ENCODE results near the gene TRMU. TPM values are rescaled to one million over a fixed set of nuclear protein-coding genes. Genes with fewer than 3 reads are reported as not detected.

The TRMU gene
- total RNA-seq, 1 experiment from 2014 or later: 73.9 TPM

- Mint-ChIP-seq H3K4me3 (ENCODE audit: unreplicated experiment) (peak overlapping the region; percentile 84), H3K9me3 (ENCODE audit: unreplicated experiment) (no peaks in the 10 kb centered on the region), H3K27me3 (ENCODE audit: insufficient read depth, unreplicated experiment) (no peaks in the 10 kb centered on the region), H3K4me1 (ENCODE audit: low read depth, unreplicated experiment) (peaks cover 24% of the 10 kb centered on the region), H3K36me3 (ENCODE audit: insufficient read depth, unreplicated experiment) (peaks cover 55% of the 10 kb centered on the region), H3K27ac (ENCODE audit: unreplicated experiment) (no peak overlapping the region)
- no peaks in the 10 kb centered on the region; the same call in none of the 2 replicates for H3K36me3 ChIP-seq (ENCODE audit: control insufficient read depth, insufficient read depth, low read length)
- no peak overlapping the region for H3K4me3 ChIP-seq (ENCODE audit: low read depth, low read length)
- no peak for TF ChIP-seq CTCF (IDR thresholded peaks at IDR 0.05; ENCODE audit: insufficient read depth in 1 of 2, low read depth in 1 of 2, low read length in 1 of 2, severe bottlenecking in 1 of 2, unreplicated experiment in 1 of 2)
- no peaks in the 10 kb centered on the region for H3K9me3 ChIP-seq
- ChIA-PET CTCF (interaction anchor here (2.4 kb wide), 1 partner anchor 173 kb away, joined by 10 read pairs; no protein-coding TSS in a partner anchor), POLR2A (no interaction called here)
- peaks cover 8% of the 10 kb centered on the region; the same call in 1 of the 2 replicates for H3K4me1 ChIP-seq
- intact Hi-C loops (cut with micrococcal nuclease; ENCODE audit: unreplicated experiment): no loop called here
- H3K27me3 ChIP-seq (replicated peaks; ENCODE audit: control insufficient read depth, insufficient read depth, low read length): no peaks in the 10 kb centered on the region
- DNase-seq: no peak
- BruUV-seq (replicated peaks): no TSS peak
Observed at GRCh38 chr22:46294784-46295183, 40.7 kb upstream of the TRMU start.

DNA sequence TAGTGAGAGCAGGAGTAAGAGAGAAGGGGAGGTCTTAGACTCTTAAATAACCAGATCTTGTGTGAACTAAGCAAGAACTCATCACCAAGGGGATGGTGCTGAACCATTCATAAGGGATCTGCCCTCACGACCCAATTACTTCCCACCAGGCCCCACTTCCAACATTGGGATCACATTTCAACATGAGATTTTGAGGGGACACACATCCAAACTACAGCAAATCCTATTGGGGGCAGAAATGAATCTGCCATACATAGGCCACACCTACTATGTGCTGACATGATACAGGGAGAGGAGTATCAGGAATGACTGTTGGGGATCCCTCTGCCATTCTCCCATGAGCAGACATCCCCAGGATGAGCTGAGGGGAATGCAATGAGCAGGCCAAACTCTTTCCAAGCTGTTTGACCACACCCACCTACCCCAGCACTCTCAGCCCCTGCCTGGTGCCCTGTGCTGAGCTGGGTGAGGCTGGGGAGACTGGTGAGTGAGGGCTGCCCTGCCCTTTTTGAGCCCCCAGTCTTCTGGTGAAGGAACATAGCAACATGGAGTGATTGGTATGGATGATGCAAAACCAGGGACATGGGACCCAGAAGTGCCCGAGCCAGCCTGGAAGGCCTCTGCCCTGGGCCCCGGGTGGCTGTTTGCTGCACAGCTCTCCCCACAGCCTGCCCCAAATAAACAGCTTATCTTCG lies 40.1 kb upstream of the TRMU start:
- Histone ChIP-seq H3K36me3 (ENCODE audit: control insufficient read depth, insufficient read depth, low read length) (no peaks in the 10 kb centered on the region; the same call in 1 of the 2 replicates), H3K4me3 (ENCODE audit: low read depth, low read length) (peak overlapping the region; percentile 51), H3K4me1 (peaks cover 8% of the 10 kb centered on the region; the same call in 1 of the 2 replicates), H3K27me3 (replicated peaks; ENCODE audit: control insufficient read depth, insufficient read depth, low read length) (no peaks in the 10 kb centered on the region), H3K9me3 (no peaks in the 10 kb centered on the region)
- peaks cover 26% of the 10 kb centered on the region for H3K4me1 Mint-ChIP-seq (ENCODE audit: low read depth, unreplicated experiment)
- DNase-seq: no peak
- intact Hi-C loops (cut with micrococcal nuclease; ENCODE audit: unreplicated experiment): no loop called here
- ChIA-PET CTCF (interaction anchor here (0.6 to 2.4 kb wide), 3 partner anchors 49 to 189 kb away, joined by 3 to 10 read pairs (median 3); no protein-coding TSS in a partner anchor), POLR2A (interaction anchor here (0.6 to 1.2 kb wide), 2 partner anchors 28 to 171 kb away, joined by 3 to 5 read pairs; partner anchors contain the start of gene TTC38)
- peak overlapping the region; percentile 87 for H3K27ac Mint-ChIP-seq (ENCODE audit: unreplicated experiment)
- peaks cover 60% of the 10 kb centered on the region for H3K36me3 Mint-ChIP-seq (ENCODE audit: insufficient read depth, unreplicated experiment)
- H3K4me3 Mint-ChIP-seq (ENCODE audit: unreplicated experiment): peak overlapping the region; percentile 84
- BruUV-seq (replicated peaks): no TSS peak
- no peak for TF ChIP-seq CTCF (IDR thresholded peaks at IDR 0.05; ENCODE audit: insufficient read depth in 1 of 2, low read depth in 1 of 2, low read length in 1 of 2, severe bottlenecking in 1 of 2, unreplicated experiment in 1 of 2)
- no peaks in the 10 kb centered on the region for H3K9me3 Mint-ChIP-seq (ENCODE audit: unreplicated experiment)
- no peaks in the 10 kb centered on the region for H3K27me3 Mint-ChIP-seq (ENCODE audit: insufficient read depth, unreplicated experiment)

GRCh38 chr22:46296257-46297150 lies 39.0 kb upstream of the TRMU start, which contains the start of gene GTSE1:
GTSE1 (plus strand) TSS chr22:46296870; CDS start chr22:46297401, 531 bp downstream.
- H3K27me3 Mint-ChIP-seq (ENCODE audit: insufficient read depth, unreplicated experiment): no peaks in the 10 kb centered on the region
- peaks cover 30% of the 10 kb centered on the region for H3K4me1 Mint-ChIP-seq (ENCODE audit: low read depth, unreplicated experiment)
- H3K36me3 Mint-ChIP-seq (ENCODE audit: insufficient read depth, unreplicated experiment): peaks cover 58% of the 10 kb centered on the region
- H3K4me3 Mint-ChIP-seq (ENCODE audit: unreplicated experiment): peak within 1 kb of the TSS; percentile 84
- H3K36me3 ChIP-seq (ENCODE audit: control insufficient read depth, insufficient read depth, low read length): no peaks in the 10 kb centered on the region; the same call in 1 of the 2 replicates
- no peaks in the 10 kb centered on the region for H3K9me3 ChIP-seq
- intact Hi-C loops (cut with micrococcal nuclease; ENCODE audit: unreplicated experiment): loop anchor here (1.0 kb wide), 3 partner anchors 29 to 174 kb away; partner anchors contain the start of gene CDPF1
- H3K27ac Mint-ChIP-seq (ENCODE audit: unreplicated experiment): peak within 1 kb of the TSS; percentile 87
- H3K4me1 ChIP-seq: peaks cover 8% of the 10 kb centered on the region; the same call in 1 of the 2 replicates
- BruUV-seq (replicated peaks): no TSS peak
- POLR2A ChIA-PET: interaction anchor here (0.6 to 1.2 kb wide), 3 partner anchors 29 to 172 kb away, joined by 3 to 5 read pairs (median 3); partner anchors contain the start of genes CDPF1 and TTC38
- H3K9me3 Mint-ChIP-seq (ENCODE audit: unreplicated experiment): no peaks in the 10 kb centered on the region
- peak; percentile 95 to 97 for DNase-seq
- H3K27me3 ChIP-seq (replicated peaks; ENCODE audit: control insufficient read depth, insufficient read depth, low read length): no peaks in the 10 kb centered on the region
- peak in 1 of 2 experiments; percentile 25 for TF ChIP-seq CTCF (IDR thresholded peaks at IDR 0.05; ENCODE audit: insufficient read depth in 1 of 2, low read depth in 1 of 2, low read length in 1 of 2, severe bottlenecking in 1 of 2, unreplicated experiment in 1 of 2)
- peak within 1 kb of the TSS; percentile 69 for H3K4me3 ChIP-seq (ENCODE audit: low read depth, low read length)
- CTCF ChIA-PET: interaction anchor here (0.5 to 2.4 kb wide), 5 partner anchors 29 to 374 kb away, joined by 3 to 10 read pairs (median 4); partner anchors contain the start of genes CDPF1 and TTC38

Data from Caco-2 (cell line).